Measurements from ENCODE around the gene IFNA7. TPM values are rescaled to one million over a fixed set of nuclear protein-coding genes. Genes with fewer than 3 reads are reported as not detected.

The IFNA7 gene
- total and polyA plus RNA-seq, 2 of the 4 experiments (the other 2 are of a cell fraction): not detected

DNA sequence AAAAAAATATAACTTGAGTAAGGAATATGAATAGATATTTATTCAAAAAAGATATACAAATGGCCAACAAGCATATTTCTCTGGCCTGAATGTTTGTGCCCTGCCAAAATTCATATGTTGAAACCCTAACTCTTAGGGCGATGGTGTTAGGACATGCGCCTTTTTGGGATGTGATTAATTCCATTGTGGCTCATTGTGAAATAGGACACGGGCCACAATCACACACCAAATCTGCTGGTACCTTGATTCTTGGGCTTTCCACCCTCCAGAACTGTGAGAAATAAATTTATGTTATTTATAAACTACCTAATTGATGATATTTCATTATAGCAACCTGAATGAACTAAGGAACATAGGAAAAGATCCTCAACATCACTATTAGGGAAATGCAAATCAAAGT lies 29.8 kb downstream of the IFNA7 start:
- H2AK9ac ChIP-seq (replicated peaks; ENCODE audit: low read depth, low read length, poor library complexity): no peak overlapping the region
- POLR2A ChIA-PET (ENCODE audit: unreplicated experiment): no interaction called here
- BruUV-seq (replicated peaks): no TSS peak
- no peak overlapping the region for H3K9ac ChIP-seq (ENCODE audit: low read depth, low read length)
- no peak overlapping the region for H3K14ac ChIP-seq (replicated peaks; ENCODE audit: low read depth, low read length)
- no peak overlapping the region for H3K4me2 ChIP-seq (ENCODE audit: low read depth, low read length)
- CTCF ChIA-PET: no interaction called here
- no CpG with 5 or more reads among the region's 3 CpGs for WGBS, 2 experiments (ENCODE audit: extremely low coverage in 2 of 2, insufficient read length in 1 of 2)
- TF ChIP-seq RFX5 (IDR thresholded peaks at IDR 0.05; ENCODE audit: low read depth, low read length): no peak
- TF ChIP-seq, protein P1, sequence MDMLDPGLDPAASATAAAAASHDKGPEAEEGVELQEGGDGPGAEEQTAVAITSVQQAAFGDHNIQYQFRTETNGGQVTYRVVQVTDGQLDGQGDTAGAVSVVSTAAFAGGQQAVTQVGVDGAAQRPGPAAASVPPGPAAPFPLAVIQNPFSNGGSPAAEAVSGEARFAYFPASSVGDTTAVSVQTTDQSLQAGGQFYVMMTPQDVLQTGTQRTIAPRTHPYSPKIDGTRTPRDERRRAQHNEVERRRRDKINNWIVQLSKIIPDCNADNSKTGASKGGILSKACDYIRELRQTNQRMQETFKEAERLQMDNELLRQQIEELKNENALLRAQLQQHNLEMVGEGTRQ (IDR thresholded peaks at IDR 0.05; ENCODE audit: low read depth, low read length): no peak
- no peak for TF ChIP-seq SMC3 (IDR thresholded peaks at IDR 0.05; ENCODE audit: low read depth, low read length)
- TF ChIP-seq, protein P2, sequence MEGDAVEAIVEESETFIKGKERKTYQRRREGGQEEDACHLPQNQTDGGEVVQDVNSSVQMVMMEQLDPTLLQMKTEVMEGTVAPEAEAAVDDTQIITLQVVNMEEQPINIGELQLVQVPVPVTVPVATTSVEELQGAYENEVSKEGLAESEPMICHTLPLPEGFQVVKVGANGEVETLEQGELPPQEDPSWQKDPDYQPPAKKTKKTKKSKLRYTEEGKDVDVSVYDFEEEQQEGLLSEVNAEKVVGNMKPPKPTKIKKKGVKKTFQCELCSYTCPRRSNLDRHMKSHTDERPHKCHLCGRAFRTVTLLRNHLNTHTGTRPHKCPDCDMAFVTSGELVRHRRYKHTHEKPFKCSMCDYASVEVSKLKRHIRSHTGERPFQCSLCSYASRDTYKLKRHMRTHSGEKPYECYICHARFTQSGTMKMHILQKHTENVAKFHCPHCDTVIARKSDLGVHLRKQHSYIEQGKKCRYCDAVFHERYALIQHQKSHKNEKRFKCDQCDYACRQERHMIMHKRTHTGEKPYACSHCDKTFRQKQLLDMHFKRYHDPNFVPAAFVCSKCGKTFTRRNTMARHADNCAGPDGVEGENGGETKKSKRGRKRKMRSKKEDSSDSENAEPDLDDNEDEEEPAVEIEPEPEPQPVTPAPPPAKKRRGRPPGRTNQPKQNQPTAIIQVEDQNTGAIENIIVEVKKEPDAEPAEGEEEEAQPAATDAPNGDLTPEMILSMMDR (conservative IDR thresholded peaks at IDR 0.05; ENCODE audit: low read depth, low read length): no peak
- TF ChIP-seq MAZ (IDR thresholded peaks at IDR 0.05; ENCODE audit: borderline replicate concordance, low read depth, low read length): no peak
- TF ChIP-seq CHD1 (IDR thresholded peaks at IDR 0.05; ENCODE audit: low read depth, low read length): no peak
- no peak for TF ChIP-seq POLR2A (IDR thresholded peaks at IDR 0.05; ENCODE audit: low read depth, low read length)
- TF ChIP-seq ELK1 (IDR thresholded peaks at IDR 0.05; ENCODE audit: borderline replicate concordance, low read depth, low read length): no peak
- TF ChIP-seq NFE2L2 (IDR thresholded peaks at IDR 0.05; ENCODE audit: low read depth, low read length): no peak
- no peak for TF ChIP-seq MXI1 (IDR thresholded peaks at IDR 0.05; ENCODE audit: borderline replicate concordance, low read depth, low read length)
- no peak for TF ChIP-seq CEBPB (IDR thresholded peaks at IDR 0.05; ENCODE audit: low read depth, low read length)
- no peak for TF ChIP-seq MAFK (IDR thresholded peaks at IDR 0.05; ENCODE audit: low read depth, low read length)
- TF ChIP-seq RAD21 (IDR thresholded peaks at IDR 0.05; ENCODE audit: low read length): no peak
- no peak for TF ChIP-seq BHLHE40 (IDR thresholded peaks at IDR 0.05; ENCODE audit: low read depth, low read length)
- no peak for TF ChIP-seq FOS (IDR thresholded peaks at IDR 0.05; ENCODE audit: low read depth, low read length)
- no peak for TF ChIP-seq RCOR1 (IDR thresholded peaks at IDR 0.05; ENCODE audit: insufficient replicate concordance, low read length)
- H3K18ac ChIP-seq (ENCODE audit: low read depth, low read length): no peak overlapping the region
- H4K5ac ChIP-seq (ENCODE audit: low read depth, low read length): no peak overlapping the region
- H2AFZ ChIP-seq (replicated peaks; ENCODE audit: low read length, poor library complexity): no peak overlapping the region
- H3K23ac ChIP-seq (ENCODE audit: low read depth, low read length): no peak overlapping the region
- no peak overlapping the region for H2AK5ac ChIP-seq (ENCODE audit: low read depth, low read length)
- intact Hi-C loops (cut with micrococcal nuclease) (no loop called here), dilution Hi-C loops (cut with HindIII; ENCODE audit: low sequenced_read_pairs, unreplicated experiment) (no loop called here), in situ Hi-C loops (cut with MboI; ENCODE audit: low sequenced_read_pairs) (no loop called here)
- H2BK120ac ChIP-seq (ENCODE audit: low read depth, low read length): no peak overlapping the region
- H3K4me3 ChIP-seq (ENCODE audit: insufficient read depth, low read depth, low read length): no peak overlapping the region
- no peak overlapping the region for H2BK20ac ChIP-seq (ENCODE audit: low read depth, low read length)
- H2BK5ac ChIP-seq (ENCODE audit: low read depth, low read length, poor library complexity, severe bottlenecking): no peak overlapping the region
- ATAC-seq (ENCODE audit: low read depth) (no peak), DNase-seq (no peak)
- H3K56ac ChIP-seq (ENCODE audit: extremely low read depth, insufficient read depth, low read length): no peak overlapping the region
- no peaks in the 10 kb centered on the region for H3K79me1 ChIP-seq (ENCODE audit: low read depth in 1 of 2, low read length in 2 of 2)
- no peak overlapping the region for H4K8ac ChIP-seq (ENCODE audit: low read depth in 2 of 2, low read length in 2 of 2)
- no peaks in the 10 kb centered on the region for H3K4me1 ChIP-seq (ENCODE audit: control insufficient read depth, insufficient read depth, low read length)
- no peaks in the 10 kb centered on the region for H4K20me1 ChIP-seq (ENCODE audit: insufficient read depth, low read length)
- H2BK15ac ChIP-seq (ENCODE audit: low read depth, low read length): no peak overlapping the region
- no peak overlapping the region for H4K91ac ChIP-seq (ENCODE audit: insufficient read depth, low read depth, low read length)
- no peak overlapping the region for H3K4ac ChIP-seq (ENCODE audit: low read depth, low read length)
- H3K27me3 ChIP-seq (ENCODE audit: control insufficient read depth, insufficient read depth, low read length): no peaks in the 10 kb centered on the region
- no peaks in the 10 kb centered on the region for H3K9me1 ChIP-seq (ENCODE audit: insufficient read depth, low read length)
- no peak overlapping the region for H3K27ac ChIP-seq (ENCODE audit: insufficient read depth, low read length)
- no peaks in the 10 kb centered on the region for H3K36me3 ChIP-seq (ENCODE audit: control insufficient read depth, insufficient read depth, low read length)
- H3K9me3 ChIP-seq (ENCODE audit: control insufficient read depth, insufficient read depth, low read length): no peaks in the 10 kb centered on the region
